Measurements from ENCODE around the gene TMEM14C.
"Not testable (repeated sequence)": the region's sequence is repeated elsewhere in the genome, so short reads cannot be mapped to it uniquely, and the experiment has no call there.

The TMEM14C gene

GRCh38 chr6:10720960-10721849 is 1.7 kb upstream of the TMEM14C start:
- DNase-seq (ENCODE audit: low read depth in 2 of 2), result not testable (repeated sequence)

DNA sequence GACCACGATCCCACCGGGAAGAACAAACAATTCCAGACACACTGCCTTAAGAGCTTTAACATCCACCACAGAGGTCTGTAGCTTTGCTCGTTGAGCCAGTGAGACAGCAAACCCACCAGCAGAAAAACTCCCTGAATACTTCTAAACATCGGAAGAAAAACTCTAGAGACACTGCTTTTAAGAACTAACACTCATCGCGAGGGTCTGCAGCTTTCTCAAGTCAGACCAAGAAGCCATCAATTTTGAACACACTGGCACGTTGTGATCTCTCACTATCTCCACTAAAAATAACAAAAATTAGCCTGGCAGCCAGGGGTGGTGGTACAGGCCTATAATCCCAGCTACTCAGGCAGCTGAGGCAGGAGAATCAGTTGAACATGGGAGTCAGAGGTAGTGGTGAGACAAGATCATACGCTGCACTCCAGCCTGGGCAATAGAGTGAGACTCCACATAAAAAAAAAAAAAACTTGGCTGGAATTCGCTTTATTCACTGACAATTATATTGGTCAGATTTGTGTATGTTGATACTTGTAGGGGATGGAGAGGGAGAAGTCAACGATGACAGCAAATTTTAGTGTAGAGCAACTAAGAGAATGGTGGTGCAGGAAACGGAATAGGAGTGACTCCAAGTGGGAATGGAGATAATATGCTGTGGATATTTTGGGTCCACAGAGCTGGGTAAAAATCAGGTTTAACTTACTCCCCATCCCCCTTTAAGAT is 860 bp upstream of the TMEM14C start:
- no peak for DNase-seq (ENCODE audit: low read depth in 2 of 2)

DNA sequence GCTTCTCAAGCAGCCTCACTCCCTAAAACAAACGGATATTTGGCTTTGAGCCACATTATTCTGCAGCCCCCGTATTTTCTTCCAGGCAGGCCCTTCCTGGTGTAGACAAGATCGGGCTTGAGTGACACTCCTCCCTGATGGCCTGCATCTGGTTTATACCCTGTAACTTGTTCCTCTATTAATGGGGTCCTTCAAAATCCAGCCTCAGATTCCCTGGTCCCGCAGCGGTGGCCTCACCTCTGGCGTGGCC is 375 bp upstream of the TMEM14C start:
- DNase-seq (ENCODE audit: low read depth in 2 of 2), result no peak

GRCh38 chr6:10723567-10723881 is 654 bp downstream of the TMEM14C start:
- no peak for DNase-seq (ENCODE audit: low read depth in 2 of 2)

GRCh38 chr6:10725044-10725443 is 2.2 kb downstream of the TMEM14C start:
- no peak for DNase-seq (ENCODE audit: low read depth in 2 of 2)

DNA sequence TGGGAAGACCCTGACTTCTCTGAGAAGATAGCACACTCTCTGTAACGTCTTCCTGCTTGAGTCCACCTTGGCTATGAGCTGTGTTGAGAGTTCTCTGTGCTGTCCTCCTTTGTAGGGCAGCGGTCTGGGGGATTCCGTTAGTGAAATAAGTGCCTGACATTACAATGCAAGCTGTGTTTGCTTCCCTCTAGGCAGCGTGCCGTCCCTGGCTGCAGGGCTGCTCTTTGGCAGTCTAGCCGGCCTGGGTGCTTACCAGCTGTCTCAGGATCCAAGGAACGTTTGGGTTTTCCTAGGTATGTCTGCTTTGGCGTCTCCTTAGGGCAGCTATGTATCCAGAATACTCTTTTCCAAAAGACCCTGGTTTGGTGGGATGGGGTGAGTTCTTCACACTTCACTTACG is 2.8 kb downstream of the TMEM14C start:
- DNase-seq (ENCODE audit: low read depth in 2 of 2), result no peak

GRCh38 chr6:10730254-10730653 is 7.4 kb downstream of the TMEM14C start:
- DNase-seq (ENCODE audit: low read depth in 2 of 2), result no peak

- peak in 1 of 2 donors; percentile 33 for DNase-seq (ENCODE audit: low read depth in 2 of 2)
These were observed 10.4 kb downstream of the TMEM14C start for GRCh38 chr6:10733151-10733715.

DNA sequence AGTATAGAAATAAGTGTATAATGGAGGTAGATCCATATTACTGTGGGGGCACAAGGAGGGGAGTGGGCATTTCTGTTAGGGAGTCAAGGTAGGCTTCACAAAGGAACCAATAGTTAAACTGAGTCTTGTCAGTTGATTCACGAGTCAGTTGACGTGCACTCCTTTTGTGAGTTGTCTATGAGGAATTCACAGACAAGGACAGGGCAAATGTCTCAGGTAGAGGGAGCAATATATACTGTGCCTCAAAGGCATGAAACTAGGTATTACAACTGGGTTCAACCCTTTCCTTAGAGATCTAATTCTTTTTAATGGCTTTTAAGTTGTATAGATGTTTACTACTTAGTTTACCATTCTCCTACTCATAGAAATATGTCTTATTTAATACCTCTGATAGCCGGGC is 11.0 kb downstream of the TMEM14C start:
- no peak for DNase-seq (ENCODE audit: low read depth in 2 of 2)

DNA sequence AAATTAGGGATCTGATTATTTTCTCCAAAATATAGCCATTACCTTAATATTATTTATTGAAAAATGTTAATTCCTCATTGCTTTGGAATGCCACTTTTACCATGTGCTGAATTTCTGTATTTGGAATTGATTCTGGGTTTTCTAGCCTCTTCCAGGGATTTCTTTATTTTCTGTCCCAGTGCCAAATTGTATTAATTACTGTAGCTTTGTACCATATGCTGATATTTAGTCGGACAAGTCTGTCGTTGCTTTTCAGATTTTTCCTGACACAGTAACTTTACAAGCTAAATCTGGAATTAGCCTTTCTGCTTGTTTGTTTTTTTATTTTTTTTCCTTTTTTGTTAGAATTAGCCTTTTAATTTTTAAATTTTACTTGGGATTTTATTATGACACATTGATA is 13.9 kb downstream of the TMEM14C start:
- no peak for DNase-seq (ENCODE audit: low read depth in 2 of 2)

- DNase-seq (ENCODE audit: low read depth in 2 of 2), result no peak
These were observed 17.2 kb downstream of the TMEM14C start for GRCh38 chr6:10740061-10740460.

- not testable (repeated sequence) for DNase-seq (ENCODE audit: low read depth in 2 of 2)
These were observed 18.8 kb downstream of the TMEM14C start for GRCh38 chr6:10741643-10742042.

- DNase-seq (ENCODE audit: low read depth in 2 of 2), result no peak
These were observed 19.4 kb downstream of the TMEM14C start for GRCh38 chr6:10742251-10742650.

GRCh38 chr6:10743515-10743914 is 20.6 kb downstream of the TMEM14C start:
- DNase-seq (ENCODE audit: low read depth in 2 of 2), result no peak

DNA sequence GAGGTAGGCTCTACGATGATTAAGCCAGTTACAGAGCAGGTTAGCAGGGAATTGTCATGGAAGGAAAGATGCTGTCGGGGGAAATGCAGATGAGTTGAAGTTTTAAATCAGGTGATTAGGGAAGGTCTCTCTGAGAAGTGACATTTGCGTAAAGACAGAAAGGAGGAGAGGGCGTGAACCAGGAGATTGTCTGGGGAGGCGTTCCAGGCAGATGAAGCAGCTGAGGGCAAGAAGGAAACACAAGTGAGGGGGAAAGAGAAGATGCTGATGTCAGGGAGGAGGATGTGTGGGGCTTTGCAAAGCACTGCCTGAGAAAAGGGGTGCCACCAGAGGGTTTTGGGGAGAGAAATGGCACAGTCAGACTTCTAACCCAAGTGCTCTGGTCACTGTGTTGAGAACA is 22.2 kb downstream of the TMEM14C start:
- DNase-seq (ENCODE audit: low read depth in 2 of 2), result no peak

DNA sequence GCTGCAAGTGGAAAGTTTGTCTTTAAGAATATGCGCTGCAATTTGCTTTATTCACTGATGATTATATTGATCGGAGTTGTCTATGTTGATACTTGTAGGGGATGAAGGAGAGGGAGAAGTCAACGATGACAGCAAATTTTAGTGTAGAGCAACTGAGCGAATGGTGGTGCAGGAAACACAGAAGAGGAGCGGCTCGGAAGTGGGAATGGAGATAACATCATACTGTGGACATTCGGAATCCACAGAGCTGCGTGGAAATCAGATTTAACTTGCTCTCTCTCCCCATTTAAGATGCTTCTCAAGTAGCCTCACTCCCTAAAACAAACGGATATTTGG is 24.0 kb downstream of the TMEM14C start:
- DNase-seq (ENCODE audit: low read depth in 2 of 2), result no peak

DNA sequence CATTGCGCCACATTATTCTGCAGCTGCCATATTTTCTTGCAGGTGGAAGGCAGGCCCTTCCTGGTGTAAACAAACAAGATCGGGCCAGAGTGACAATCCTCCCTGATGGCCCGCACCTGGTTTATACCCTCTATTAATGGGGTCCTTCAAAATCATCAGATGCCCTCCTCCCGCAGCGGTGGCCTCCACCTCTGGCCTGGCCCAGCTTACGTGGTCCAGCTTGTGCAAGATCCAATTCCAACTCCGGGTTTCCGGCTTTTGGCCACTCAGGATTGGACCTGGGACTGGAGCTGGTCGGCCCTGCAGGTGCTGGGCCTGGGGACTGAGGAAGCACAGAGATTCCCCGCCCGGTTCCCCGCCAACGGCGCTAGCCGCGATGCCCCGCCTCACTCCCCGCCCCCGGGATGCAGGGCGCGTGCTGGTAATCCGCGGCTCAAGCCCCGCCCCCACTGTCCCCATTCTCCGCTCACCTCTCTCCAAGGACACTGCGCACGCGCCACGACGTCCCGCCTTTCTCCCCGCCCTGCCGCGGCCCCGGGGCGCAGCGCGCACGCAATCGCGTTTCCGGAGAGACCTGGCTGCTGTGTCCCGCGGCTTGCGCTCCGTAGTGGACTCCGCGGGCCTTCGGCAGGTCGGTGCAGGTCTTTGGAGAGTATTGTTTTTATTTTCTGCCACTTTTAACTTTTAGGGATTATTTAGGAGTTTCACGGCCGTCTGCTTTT is 24.5 kb downstream of the TMEM14C start, which contains the start of gene TMEM14B:
Gene TMEM14B, plus strand, starts transcription at position 555 of the 722 bp plus-strand sequence. CDS start 1,441 bp downstream, outside the sequence.
- peak; percentile 99 to 100 for DNase-seq (ENCODE audit: low read depth in 2 of 2)

DNA sequence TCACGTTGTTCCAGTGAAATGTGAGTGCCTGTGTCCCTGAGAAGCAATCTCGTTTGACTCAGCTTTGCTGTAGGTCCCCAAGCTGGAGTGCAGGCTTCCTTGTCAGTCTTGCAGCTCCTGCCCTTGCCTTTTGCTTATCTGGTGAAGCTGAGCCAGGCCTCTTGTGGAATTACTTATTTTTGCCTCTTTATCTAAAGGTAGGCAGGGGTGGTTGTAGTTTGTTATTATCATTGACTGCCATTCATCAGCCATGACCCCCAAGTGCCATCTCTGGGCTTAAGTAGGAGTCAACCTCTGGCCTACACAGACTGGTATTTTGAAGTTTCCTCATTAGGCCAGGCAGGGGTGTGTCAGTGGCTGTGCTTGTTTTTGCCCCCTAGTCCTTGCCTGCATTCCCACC is 26.9 kb downstream of the TMEM14C start:
- no peak for DNase-seq (ENCODE audit: low read depth in 2 of 2)

GRCh38 chr6:10750568-10750967 is 27.7 kb downstream of the TMEM14C start:
- not testable (repeated sequence) for DNase-seq (ENCODE audit: low read depth in 2 of 2)

DNA sequence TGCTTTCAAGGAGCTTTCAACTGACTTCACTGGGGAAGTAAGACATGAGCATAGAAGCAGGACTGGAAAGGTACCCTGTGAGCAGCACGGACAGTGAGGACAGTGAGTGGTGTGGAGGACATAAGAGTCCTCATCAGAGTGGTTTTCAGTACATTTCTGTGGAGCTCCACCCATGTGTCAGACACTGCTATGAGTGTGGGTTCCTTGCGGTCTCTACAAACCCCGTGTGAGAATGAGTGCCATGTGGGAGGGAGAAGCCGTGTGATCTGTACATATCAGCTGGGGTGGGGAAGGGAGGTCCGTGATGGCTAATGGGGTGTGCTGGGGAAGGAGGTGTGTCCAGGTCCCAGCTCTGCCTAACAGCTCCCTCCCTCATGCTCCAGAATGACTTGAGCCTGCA is 28.9 kb downstream of the TMEM14C start:
- DNase-seq (ENCODE audit: low read depth in 2 of 2), result peak in 1 of 2 donors; percentile 7

DNA sequence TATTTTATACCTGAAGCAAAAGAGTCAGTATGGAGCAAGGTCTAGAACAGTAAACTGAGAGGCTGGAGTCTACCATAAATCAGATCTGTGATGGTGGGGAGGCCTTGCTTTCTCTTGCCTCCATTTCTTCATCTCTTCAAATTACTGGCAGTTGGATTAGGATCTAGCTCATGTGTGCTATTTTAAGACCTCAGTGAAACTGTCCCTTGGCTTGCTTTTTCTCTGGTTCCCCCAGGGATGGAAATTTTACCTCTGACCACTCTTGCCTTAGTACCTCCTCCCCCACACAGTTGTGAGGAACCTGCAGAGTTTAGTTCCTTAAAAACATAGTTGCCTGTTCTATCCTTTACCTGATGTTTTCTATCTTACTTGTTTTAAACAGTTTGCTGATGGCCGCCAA is 33.2 kb downstream of the TMEM14C start:
- DNase-seq (ENCODE audit: low read depth in 2 of 2), result no peak

GRCh38 chr6:10759312-10759839 is 36.5 kb downstream of the TMEM14C start:
- no peak for DNase-seq (ENCODE audit: low read depth in 2 of 2)
